ENCODE measurements around the gene LGSN.
"Not testable (repeated sequence)": the region's sequence is repeated elsewhere in the genome, so short reads cannot be mapped to it uniquely, and the experiment has no call there.

Gene LGSN

GRCh38 chr6:63230511-63230910 is 89.3 kb downstream of the LGSN start:
- not testable (repeated sequence) for DNase-seq (ENCODE audit: low read depth)

GRCh38 chr6:63230027-63230426 is 89.8 kb downstream of the LGSN start:
- not testable (repeated sequence) for DNase-seq (ENCODE audit: low read depth)

- not testable (repeated sequence) for DNase-seq (ENCODE audit: low read depth)
Measured at GRCh38 chr6:63227928-63228894, 91.6 kb downstream of the LGSN start.

GRCh38 chr6:63225987-63226386 is 93.8 kb downstream of the LGSN start:
- not testable (repeated sequence) for DNase-seq (ENCODE audit: low read depth)

All from activated T-helper 9 cell treated with anti-CD3 and anti-CD28 coated beads, Interleukin-2, amount 50 U/mL, for 16 hours (primary cell).